H9 (cell line): ENCODE measurements around the gene NXN. TPM values are rescaled to one million over a fixed set of nuclear protein-coding genes. Genes with fewer than 3 reads are reported as not detected.
A peak's percentile ranks its signal among the peaks of the same experiment; 100 is the strongest.

Experiments
- DNase-seq: peaks from one replicate; pipeline ENCODE4 v3.0.0-alpha.2; 2017
- H2AFZ ChIP-seq: one replicate; pipeline ENCODE4 v1.6.1; 2013; ENCODE audit warnings: mild to moderate bottlenecking, low read length, control low read depth, moderate library complexity
- H2AK5ac ChIP-seq: 2 replicates; pipeline ENCODE4 v1.6.1; 2013; ENCODE audit warnings: low read length, control low read depth, mixed read lengths; ENCODE audit not compliant: insufficient read length
- H2BK120ac ChIP-seq: one replicate; pipeline ENCODE4 v1.6.1; 2013; ENCODE audit warnings: low read depth, mild to moderate bottlenecking, low read length, control low read depth, inconsistent platforms; ENCODE audit not compliant: poor library complexity, severe bottlenecking
- H2BK12ac ChIP-seq: 2 replicates; pipeline ENCODE4 v1.6.1; 2013; ENCODE audit warnings: low read length, control low read depth, mixed read lengths, low read depth; ENCODE audit not compliant: insufficient read length
- H2BK15ac ChIP-seq: 2 replicates; pipeline ENCODE4 v1.6.1; 2013; ENCODE audit warnings: low read depth, low read length, control low read depth
- H2BK20ac ChIP-seq: one replicate; pipeline ENCODE4 v1.6.1; 2013; ENCODE audit warnings: low read depth, mild to moderate bottlenecking, low read length, control low read depth, inconsistent platforms; ENCODE audit not compliant: poor library complexity, severe bottlenecking
- H2BK5ac ChIP-seq: 2 replicates; pipeline ENCODE4 v1.6.1; 2013; ENCODE audit warnings: low read length, control low read depth, mixed read lengths; ENCODE audit not compliant: insufficient read length
- H3K14ac ChIP-seq: 2 replicates; pipeline ENCODE4 v1.6.1; 2013; ENCODE audit warnings: low read length, control low read depth; ENCODE audit not compliant: insufficient read depth
- H3K18ac ChIP-seq: 2 replicates; pipeline ENCODE4 v1.6.1; 2013; ENCODE audit warnings: low read depth, mild to moderate bottlenecking, mixed read lengths, low read length, control low read depth; ENCODE audit not compliant: insufficient read length
- H3K23ac ChIP-seq: 2 replicates; pipeline ENCODE4 v1.6.1; 2013; ENCODE audit warnings: low read length, control low read depth, mixed read lengths, low read depth; ENCODE audit not compliant: insufficient read length
- H3K23me2 ChIP-seq: 2 replicates; pipeline ENCODE4 v1.6.1; 2013; ENCODE audit warnings: low read depth, mild to moderate bottlenecking, mixed read lengths, low read length, control low read depth; ENCODE audit not compliant: insufficient read length, poor library complexity, severe bottlenecking
- H3K27ac ChIP-seq: 2 replicates; pipeline ENCODE4 v1.5.1; 2013; ENCODE audit warnings: low read length, control low read depth, mixed read lengths, low read depth; ENCODE audit not compliant: insufficient read length
- H3K27me3 ChIP-seq: 2 replicates; pipeline ENCODE4 v1.6.1; 2013; ENCODE audit warnings: low read length, control low read depth, inconsistent platforms; ENCODE audit not compliant: insufficient read depth
- H3K4ac ChIP-seq: 2 replicates; pipeline ENCODE4 v1.6.1; 2013; ENCODE audit warnings: low read depth, mild to moderate bottlenecking, control low read depth, inconsistent platforms, low read length, moderate library complexity
- H3K4me1 ChIP-seq: 2 replicates; pipeline ENCODE4 v1.6.1; 2013; ENCODE audit warnings: low read length, control low read depth, inconsistent platforms; ENCODE audit not compliant: insufficient read depth
- H3K4me2 ChIP-seq: 2 replicates; pipeline ENCODE4 v1.6.1; 2013; ENCODE audit warnings: low read length, control low read depth, mixed read lengths; ENCODE audit not compliant: insufficient read length, insufficient read depth
- H3K56ac ChIP-seq: 2 replicates; pipeline ENCODE4 v1.6.1; 2013; ENCODE audit warnings: low read depth, mild to moderate bottlenecking, mixed read lengths, low read length, control low read depth; ENCODE audit not compliant: insufficient read length
- H3K79me1 ChIP-seq: 2 replicates; pipeline ENCODE4 v1.6.1; 2013; ENCODE audit warnings: low read depth, mild to moderate bottlenecking, moderate library complexity, low read length, control low read depth, inconsistent platforms; ENCODE audit not compliant: insufficient read depth, poor library complexity, severe bottlenecking
- H3K79me2 ChIP-seq: 2 replicates; pipeline ENCODE4 v1.6.1; 2013; ENCODE audit warnings: low read length, control low read depth, inconsistent platforms; ENCODE audit not compliant: insufficient read depth
- H3K9ac ChIP-seq: 2 replicates; pipeline ENCODE4 v1.6.1; 2013; ENCODE audit warnings: low read length, control low read depth, mixed read lengths; ENCODE audit not compliant: insufficient read length; ENCODE audit errors: extremely low read depth
- H3K9me3 ChIP-seq: one replicate; pipeline ENCODE4 v1.6.1; 2013; ENCODE audit warnings: low read depth, low read length, inconsistent platforms; ENCODE audit not compliant: control insufficient read depth
- H3T11ph ChIP-seq: one replicate; pipeline ENCODE4 v1.6.1; 2013; ENCODE audit warnings: mild to moderate bottlenecking, low read length, control low read depth, inconsistent platforms
- H4K20me1 ChIP-seq: one replicate; pipeline ENCODE4 v1.6.1; 2013; ENCODE audit not compliant: control insufficient read depth, insufficient read length, insufficient read depth
- H4K5ac ChIP-seq: 2 replicates; pipeline ENCODE4 v1.6.1; 2013; ENCODE audit warnings: low read depth, mild to moderate bottlenecking, mixed read lengths, low read length, control low read depth; ENCODE audit not compliant: insufficient read length
- H4K8ac ChIP-seq: replicated peaks from 2 replicates; pipeline ENCODE4 v1.6.1; 2013; ENCODE audit warnings: low read length, control low read depth, mixed read lengths, low read depth; ENCODE audit not compliant: insufficient read length
- H4K91ac ChIP-seq: 2 replicates; pipeline ENCODE4 v1.6.1; 2013; ENCODE audit warnings: low read depth, mild to moderate bottlenecking, moderate library complexity, mixed read lengths, low read length, control low read depth; ENCODE audit not compliant: insufficient read length
- H3K27ac Mint-ChIP-seq, 3 experiments: 2 replicates in 2 of 3; 3 replicates in 1 of 3; pipeline ENCODE4 v1.8.0; 2020 to 2021; ENCODE audit warnings: mixed read lengths in 3 of 3, mild to moderate bottlenecking in 1 of 3, moderate library complexity in 1 of 3
- H3K27me3 Mint-ChIP-seq: 2 replicates; pipeline ENCODE4 v1.8.0; 2021; ENCODE audit warnings: low read depth, mild to moderate bottlenecking, moderate library complexity, mixed read lengths
- H3K36me3 Mint-ChIP-seq, 3 experiments: 2 replicates in 2 of 3; 3 replicates in 1 of 3; pipeline ENCODE4 v1.8.0; 2020 to 2021; ENCODE audit warnings: low read depth in 3 of 3, mixed read lengths in 3 of 3; ENCODE audit not compliant: insufficient read depth in 1 of 3
- H3K4me1 Mint-ChIP-seq, 2 experiments: 2 replicates each; pipeline ENCODE4 v1.8.0; 2020; ENCODE audit warnings: mixed read lengths in 2 of 2
- H3K4me3 Mint-ChIP-seq, 2 experiments: 2 replicates in 1 of 2; 3 replicates in 1 of 2; pipeline ENCODE4 v1.8.0; 2020 to 2021; ENCODE audit warnings: mild to moderate bottlenecking in 2 of 2, mixed read lengths in 2 of 2, moderate library complexity in 1 of 2
- H3K9me3 Mint-ChIP-seq, 2 experiments: 2 replicates in 1 of 2; 3 replicates in 1 of 2; pipeline ENCODE4 v1.8.0; 2020; ENCODE audit warnings: mild to moderate bottlenecking in 2 of 2, mixed read lengths in 2 of 2, moderate library complexity in 1 of 2
- CTCF ChIP-seq: fragments of 200-600 bp; sonication (generic); conservative IDR thresholded peaks from 3 replicates; pipeline ENCODE4 v1.8.0; 2021; ENCODE audit warnings: antibody characterized with exemption, mild to moderate bottlenecking
- WGBS: extraction: QIAGEN DNeasy Blood & Tissue Kit; methylation state at CpG from one replicate; pipeline ENCODE4 v1.1.7; 2013; ENCODE audit warnings: missing lambda C conversion rate, low lambda C conversion rate, mixed read lengths; ENCODE audit not compliant: insufficient read length; ENCODE audit errors: extremely low coverage; 5-methylcytosine and 5-hydroxymethylcytosine counted together
- total RNA-seq: library from RNA; stranded (reverse); gene quantifications from 2 replicates; pipeline ENCODE4 v1.2.1, GENCODE V29; 2021

Gene NXN
- total RNA-seq, 1 experiment from 2014 or later: 93.6 TPM

GRCh38 chr17:1008008-1008761, 28.6 kb upstream of the NXN start:
- no peak overlapping the region for H2BK120ac ChIP-seq
- no peak overlapping the region for H3K4me2 ChIP-seq
- no peak overlapping the region for H3K23ac ChIP-seq
- H2BK15ac ChIP-seq: no peak overlapping the region
- H2BK20ac ChIP-seq: no peak overlapping the region
- Mint-ChIP-seq H3K36me3 (peaks cover 0 to 15% (median 4%) of the 10 kb centered on the region in 3 experiments; a peak in 6 of 7 replicates), H3K4me1 (peaks cover 8 to 9% of the 10 kb centered on the region in 2 experiments; a peak in 3 of 4 replicates), H3K9me3 (no peaks in the 10 kb centered on the region), H3K27ac (0 out of 7 replicates have a peak overlapping the region, but pooled peaks of 1 of the 3 experiments have one; percentile 28), H3K4me3 (no peak overlapping the region), H3K27me3 (no peaks in the 10 kb centered on the region; the same call in 1 of the 2 replicates)
- no peak overlapping the region for H3K9ac ChIP-seq
- no peak overlapping the region for H3T11ph ChIP-seq
- no peaks in the 10 kb centered on the region for H3K23me2 ChIP-seq
- no peak overlapping the region for H3K4ac ChIP-seq
- no peak overlapping the region for H2BK5ac ChIP-seq
- H3K79me1 ChIP-seq: no peaks in the 10 kb centered on the region
- H4K91ac ChIP-seq: no peak overlapping the region
- H3K14ac ChIP-seq: no peak overlapping the region
- no CpG with 5 or more reads among the region's 21 CpGs for WGBS
- no peak overlapping the region for H2AK5ac ChIP-seq
- H3K56ac ChIP-seq: no peak overlapping the region
- H2BK12ac ChIP-seq: no peak overlapping the region
- no peak for DNase-seq
- H4K8ac ChIP-seq: no peak overlapping the region
- no peak overlapping the region for H2AFZ ChIP-seq
- no peaks in the 10 kb centered on the region for H3K4me1 ChIP-seq
- H4K20me1 ChIP-seq: no peaks in the 10 kb centered on the region
- no peak for TF ChIP-seq CTCF
- no peaks in the 10 kb centered on the region for H3K27me3 ChIP-seq
- H3K27ac ChIP-seq: no peak overlapping the region
- H3K18ac ChIP-seq: no peak overlapping the region
- H4K5ac ChIP-seq: no peak overlapping the region
- no peaks in the 10 kb centered on the region for H3K79me2 ChIP-seq
- no peaks in the 10 kb centered on the region for H3K9me3 ChIP-seq
